Pancreas (tissue), 10 donors: ENCODE results near the gene PPP3R1. TPM values are rescaled to one million over a fixed set of nuclear protein-coding genes. Genes with fewer than 3 reads are reported as not detected.
A peak's percentile ranks its signal among the peaks of the same experiment; 100 is the strongest.

Experiments used
- ATAC-seq, 4 donors: fragments of 200-7000 bp; cut with Tn5 transposase; one replicate each; pipeline versions ENCODE4 v1.8.0 to v1.9.1; 2020; ENCODE audit warnings: mild to moderate bottlenecking in 4 of 4, moderate library complexity in 4 of 4
- DNase-seq, 6 donors: peaks; one replicate each; pipeline ENCODE4 v3.0.0-alpha.2; 2020
- FAIRE-seq: peaks from 2 replicates; lab custom pipeline; 2012; peaks lifted over from hg19 to GRCh38; lab: Jason Lieb, UNC
- H3K27ac ChIP-seq, 4 donors: fragments of 200-600 bp; sonication (generic); 1 replicate in 3 of 4; 2 replicates in 1 of 4; pipeline versions ENCODE4 v1.5.0 to v1.8.0; 2020
- H3K27me3 ChIP-seq, 4 donors: fragments of 200-600 bp; one replicate each; pipeline ENCODE4 v1.8.0; 2021
- H3K36me3 ChIP-seq, 3 donors: fragments of 200-600 bp; sonication (generic) in 1 of 3; one replicate each; pipeline versions ENCODE4 v1.5.0 to v1.8.0; 2020 to 2021
- H3K4me1 ChIP-seq, 3 donors: fragments of 200-600 bp; one replicate each; pipeline ENCODE4 v1.8.0; 2021
- H3K4me3 ChIP-seq, 4 donors: fragments of 200-600 bp; sonication (generic) in 2 of 4; one replicate each; pipeline versions ENCODE4 v1.5.0 to v1.8.0; 2020 to 2021
- H3K9me3 ChIP-seq, 4 donors: fragments of 200-600 bp; one replicate each; pipeline ENCODE4 v1.8.0; 2021
- CTCF ChIP-seq, 4 donors: fragments of 200-600 bp; sonication (generic) in 3 of 4; IDR thresholded peaks; one replicate each; pipeline versions ENCODE4 v1.5.0 to v1.8.0; 2021; ENCODE audit warnings: antibody characterized with exemption in 4 of 4
- WGBS, 2 donors: extraction: QIAGEN DNeasy Blood & Tissue Kit; methylation state at CpG; one replicate each; pipeline ENCODE4 v1.1.7; 2013; 5-methylcytosine and 5-hydroxymethylcytosine counted together
- intact Hi-C, 3 donors: fragments of 100-400 bp; cut with DNase I; formaldehyde crosslinking; loops; one replicate each; pipeline versions ENCODE4 v1.11.1 to v1.14.2; 2022
- polyA plus RNA-seq, 2 donors: library from polyadenylated mRNA; stranded (reverse); fragments of 200-250 nt; gene quantifications; one replicate each; pipeline ENCODE4 v1.2.3, GENCODE V29; 2013
- total RNA-seq, 6 donors: library from RNA; stranded (reverse); fragmentation: NEBNext Ultra II Directional in 4 of 6; extraction: Animal tissue kit (Norgen Biotek cat#: 25700) in 4 of 6; gene quantifications; one replicate each; pipeline versions ENCODE4 v1.2.1 to v1.2.4, GENCODE V29; 2021 to 2023
- donor health status: healthy with polysubstance abuse.
- donor health status: DM: no; HTN: no; CAD: no; lungs with moderate emphysema.
- donor health status: DM: no; HTN: no; CAD: no.
- donor health status: control.
- donor health status: control.
- donor health status: Bipolar disorder and iron deficiency.
- donor health status: DM: yes; HTN: yes; CAD: no.
- donor health status: DM: no; HTN: no; CAD: no.
- donor health status: DM: no; HTN: no; CAD: no.
- donor health status: DM: yes; HTN: yes; CAD: no.

The PPP3R1 gene
- total and polyA plus RNA-seq, 8 donors = 6.1 to 27.4 (median 19.6) TPM

DNA sequence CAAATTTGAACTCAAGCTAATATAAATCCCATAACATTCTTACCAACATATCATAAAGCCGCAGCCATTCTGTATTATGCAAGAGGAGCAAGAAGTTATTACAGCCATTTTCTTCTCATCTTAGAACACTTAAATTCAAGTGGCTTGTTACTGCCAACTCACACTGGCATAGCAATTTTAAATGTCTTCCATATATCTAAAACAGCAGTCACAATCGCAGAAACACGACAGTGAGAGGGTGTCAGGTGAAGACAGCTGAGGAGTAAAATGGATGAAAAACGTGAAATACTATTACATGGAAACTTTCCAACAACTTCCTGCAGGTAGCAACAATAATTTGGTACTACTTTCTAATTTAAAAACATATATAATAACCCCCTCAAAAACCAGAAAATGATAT, 17.9 kb downstream of the PPP3R1 start:
- H3K4me1 ChIP-seq = peaks cover 3 to 38% (median 27%) of the 10 kb centered on the region in 3 donors
- no peak for TF ChIP-seq CTCF (IDR thresholded peaks at IDR 0.05)
- H3K36me3 ChIP-seq = no peaks in the 10 kb centered on the region
- no peak overlapping the region for H3K27ac ChIP-seq
- 87 to 90% methylated on average over 4 of the region's 4 CpGs for WGBS, 2 donors
- no peak overlapping the region for H3K4me3 ChIP-seq
- intact Hi-C loops = no loop called here
- ATAC-seq = no peak
- H3K27me3 ChIP-seq = no peaks in the 10 kb centered on the region
- no peak for FAIRE-seq
- no peak for DNase-seq
- H3K9me3 ChIP-seq = no peaks in the 10 kb centered on the region

DNA sequence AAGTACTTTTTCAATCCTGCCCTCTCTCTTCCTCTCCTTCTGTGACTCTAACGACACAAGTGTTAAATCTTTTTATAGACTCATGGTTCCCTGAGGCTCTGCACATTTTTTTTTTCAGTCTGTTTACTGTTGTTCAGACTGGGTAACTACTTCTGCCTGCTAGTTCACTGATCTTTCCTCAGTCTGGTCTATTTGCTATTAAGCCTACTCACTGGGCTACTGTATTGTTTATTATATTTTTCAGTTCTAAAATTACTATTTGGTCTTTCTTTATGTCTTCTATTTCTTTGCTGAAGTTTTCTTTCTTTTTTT, 21.3 kb downstream of the PPP3R1 start:
- intact Hi-C loops = no loop called here
- ATAC-seq (peak in 3 of 4 donors; percentile 47 to 72 (median 51)), FAIRE-seq (no peak), DNase-seq (no peak)
- TF ChIP-seq CTCF (IDR thresholded peaks at IDR 0.05) = no peak
- H3K4me3 ChIP-seq = no peak overlapping the region
- H3K27ac ChIP-seq = no peak overlapping the region
- peaks cover 0 to 35% (median 20%) of the 10 kb centered on the region in 3 donors for H3K4me1 ChIP-seq
- WGBS, 2 donors = 6 to 19% methylated on average over 1 of the region's 1 CpG
- no peaks in the 10 kb centered on the region for H3K9me3 ChIP-seq
- H3K27me3 ChIP-seq = no peaks in the 10 kb centered on the region
- no peaks in the 10 kb centered on the region for H3K36me3 ChIP-seq

DNA sequence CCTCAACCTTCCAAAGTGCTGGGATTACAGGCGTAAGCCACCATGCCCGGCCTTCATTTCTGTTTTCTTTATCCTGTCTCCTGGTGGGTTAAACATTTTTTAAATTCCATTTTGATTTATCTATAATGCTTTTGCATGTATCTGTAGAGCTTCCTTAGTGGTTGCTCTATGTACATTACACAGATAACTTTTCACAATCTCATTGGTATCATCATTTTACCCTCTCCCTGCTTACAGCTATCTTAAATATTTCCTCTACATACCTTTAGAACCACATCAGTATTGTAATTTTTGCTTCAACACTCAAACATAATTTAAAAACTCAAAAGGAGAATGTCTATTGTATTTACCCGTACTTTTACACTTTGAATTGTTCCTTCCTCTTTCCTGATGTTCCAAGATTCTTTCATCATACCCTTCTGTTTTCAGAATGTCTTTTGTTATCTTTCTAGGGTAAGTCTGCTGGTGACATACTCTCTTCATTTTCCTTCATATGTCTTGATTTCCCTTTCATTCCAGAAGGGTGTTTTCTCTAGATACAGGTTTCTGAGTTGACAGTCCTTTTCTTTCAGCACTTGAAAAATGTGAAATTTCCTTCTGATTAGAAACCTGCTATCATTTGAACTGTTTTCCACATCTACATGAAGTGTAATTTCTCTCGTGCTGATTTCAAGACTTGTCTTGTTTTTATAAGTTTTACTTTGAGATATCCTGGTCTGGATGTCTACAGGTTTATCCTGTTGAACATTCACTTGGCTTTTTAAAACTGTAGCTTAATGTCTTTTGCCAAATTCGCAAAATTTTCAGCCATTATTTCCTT, 21.9 kb downstream of the PPP3R1 start:
- Histone ChIP-seq H3K27me3 (no peaks in the 10 kb centered on the region), H3K27ac (no peak overlapping the region), H3K9me3 (no peaks in the 10 kb centered on the region), H3K4me3 (no peak overlapping the region), H3K4me1 (peaks cover 0 to 35% (median 20%) of the 10 kb centered on the region in 3 donors), H3K36me3 (no peaks in the 10 kb centered on the region)
- no peak for TF ChIP-seq CTCF (IDR thresholded peaks at IDR 0.05)
- FAIRE-seq (no peak), DNase-seq (no peak), ATAC-seq (no peak)
- intact Hi-C loops = no loop called here
- 68 to 73% methylated on average over 5 of the region's 5 CpGs for WGBS, 2 donors

GRCh38 chr2:68226794-68227193, 25.5 kb downstream of the PPP3R1 start:
- FAIRE-seq = peak; percentile 64
- DNase-seq = no peak
- H3K27ac ChIP-seq = no peak overlapping the region
- H3K27me3 ChIP-seq = no peaks in the 10 kb centered on the region
- ATAC-seq = no peak
- no peaks in the 10 kb centered on the region for H3K36me3 ChIP-seq
- 40 to 54% methylated on average over 2 of the region's 2 CpGs for WGBS, 2 donors
- H3K4me1 ChIP-seq = peaks cover 0 to 31% (median 20%) of the 10 kb centered on the region in 3 donors
- TF ChIP-seq CTCF (IDR thresholded peaks at IDR 0.05) = no peak
- H3K4me3 ChIP-seq = no peak overlapping the region
- intact Hi-C loops = no loop called here
- H3K9me3 ChIP-seq = no peaks in the 10 kb centered on the region

DNA sequence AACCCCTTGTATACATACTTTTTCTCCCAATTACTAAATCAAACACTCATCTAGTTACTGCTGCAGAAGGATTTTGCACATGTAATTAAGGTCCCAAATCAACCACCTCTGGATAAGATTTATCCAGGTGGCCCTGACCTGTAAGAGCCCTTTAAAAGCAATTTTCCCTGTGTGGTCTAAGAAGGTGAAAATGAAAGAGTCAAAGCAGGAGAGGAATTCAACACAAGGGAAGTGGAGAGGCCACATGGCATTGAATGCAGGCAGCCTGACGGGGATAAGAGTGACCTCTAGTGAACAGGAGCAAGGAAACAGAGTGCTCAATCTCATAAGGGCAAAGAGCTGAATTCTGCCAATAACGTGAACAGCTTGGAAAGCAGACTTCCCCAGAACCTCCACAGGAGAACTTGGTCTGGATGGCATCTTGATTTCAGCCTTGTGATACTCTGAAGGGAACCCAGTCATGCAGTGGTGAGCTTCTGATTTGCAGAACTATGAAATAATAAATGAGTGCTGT, 27.2 kb downstream of the PPP3R1 start:
- FAIRE-seq (no peak), DNase-seq (no peak), ATAC-seq (peak; percentile 55 to 95 (median 88))
- WGBS, 2 donors = 10 to 24% methylated on average over 2 of the region's 2 CpGs
- Histone ChIP-seq H3K27ac (no peak overlapping the region), H3K4me1 (peaks cover 0 to 19% (median 15%) of the 10 kb centered on the region in 3 donors), H3K9me3 (no peaks in the 10 kb centered on the region), H3K36me3 (no peaks in the 10 kb centered on the region), H3K27me3 (no peaks in the 10 kb centered on the region), H3K4me3 (no peak overlapping the region)
- intact Hi-C loops = no loop called here
- TF ChIP-seq CTCF (IDR thresholded peaks at IDR 0.05) = no peak
